HG02885 (cell line): ENCODE data around the gene PKDCC.

Experiments
- ATAC-seq: cut with Tn5 transposase; IDR thresholded peaks from one replicate; pipeline ENCODE4 v1.9.1; 2021; ENCODE audit warnings: mild to moderate bottlenecking; ENCODE audit not compliant: unreplicated experiment, poor library complexity

PKDCC gene

GRCh38 chr2:42102024-42102590 lies 54.3 kb downstream of the PKDCC start:
- peak; percentile 65 for ATAC-seq

GRCh38 chr2:42102591-42103450 lies 55.0 kb downstream of the PKDCC start:
- ATAC-seq, result peak; percentile 12

- no peak for ATAC-seq
These were observed 56.0 kb downstream of the PKDCC start for GRCh38 chr2:42103829-42104228.

GRCh38 chr2:42104621-42105020 lies 56.8 kb downstream of the PKDCC start:
- no peak for ATAC-seq

- ATAC-seq, result peak; percentile 58
These were observed 57.8 kb downstream of the PKDCC start for GRCh38 chr2:42105330-42106256.

GRCh38 chr2:42106257-42106816 lies 58.5 kb downstream of the PKDCC start:
- ATAC-seq, result no peak

GRCh38 chr2:42107249-42108042 lies 59.6 kb downstream of the PKDCC start:
- ATAC-seq, result no peak
